HepG2 (cell line): ENCODE data around the gene GPR82.
"Not testable (repeated sequence)": the region's sequence is repeated elsewhere in the genome, so short reads cannot be mapped to it uniquely, and the experiment has no call there.

Experiments used
- ETV5 ChIP-seq: IDR thresholded peaks from 2 replicates; pipeline ENCODE4 v1.6.1; 2018; ENCODE audit warnings: missing biosample characterization, missing genetic modification reagents, inconsistent platforms, borderline replicate concordance
- IKZF1 ChIP-seq: fragments of 450-650 bp; IDR thresholded peaks from 2 replicates; pipeline ENCODE4 v1.7.1; 2016
- NFRKB ChIP-seq: fragments of 450-650 bp; IDR thresholded peaks from 2 replicates; pipeline ENCODE4 v1.6.1; 2017
- RNF2 ChIP-seq: fragments of 450-650 bp; conservative IDR thresholded peaks from 2 replicates; pipeline ENCODE4 v1.6.1; 2016; ENCODE audit warnings: low read depth
- ZNF230 ChIP-seq: sonication (generic); formaldehyde crosslinking; IDR thresholded peaks from 2 replicates; pipeline ENCODE4 v1.4.0; 2020; ENCODE audit warnings: mild to moderate bottlenecking, missing genetic modification reagents
- TF ChIP-seq, protein P1 (sequence below): sonication (generic); formaldehyde crosslinking; conservative IDR thresholded peaks from 2 replicates; pipeline ENCODE4 v1.4.0; 2020; ENCODE audit warnings: missing genetic modification reagents
- TF ChIP-seq, protein P2 (sequence below): conservative IDR thresholded peaks from 2 replicates; pipeline ENCODE4 v1.6.1; 2018; ENCODE audit warnings: missing genetic modification reagents
- TF ChIP-seq, protein P3 (sequence below): sonication (generic); formaldehyde crosslinking; IDR thresholded peaks from 2 replicates; pipeline ENCODE4 v1.5.0; 2020; ENCODE audit warnings: mild to moderate bottlenecking, missing genetic modification reagents, moderate library complexity
- TF ChIP-seq, protein P4 (sequence below): sonication (generic); formaldehyde crosslinking; IDR thresholded peaks from 2 replicates; pipeline ENCODE4 v1.4.0; 2020; ENCODE audit warnings: missing genetic modification reagents

DNA sequence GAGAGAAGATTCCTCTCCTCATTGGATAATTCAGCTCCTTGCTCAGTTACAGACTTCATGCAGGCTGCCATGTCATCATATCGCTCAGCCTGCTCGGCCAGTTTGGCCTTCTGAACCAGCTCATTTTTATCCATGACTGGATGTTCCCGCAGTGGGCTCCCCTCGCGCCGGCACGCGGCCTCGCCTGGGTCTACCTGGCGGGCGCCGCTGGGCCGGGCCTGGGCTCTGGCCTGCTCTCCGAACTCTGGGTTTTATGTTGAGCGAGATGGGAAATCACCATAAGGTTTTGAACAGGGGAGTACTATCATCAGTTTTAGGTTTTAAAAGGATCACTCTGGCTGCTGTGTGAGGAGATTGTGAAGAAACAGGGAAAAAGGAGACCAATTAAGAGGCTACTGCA lies 47.6 kb upstream of the GPR82 start:
- TF ChIP-seq RNF2; ZNF230 (CRISPR knock-in tag); IKZF1; ETV5 (CRISPR knock-in tag); NFRKB: not testable (repeated sequence)
- TF ChIP-seq, protein P1, sequence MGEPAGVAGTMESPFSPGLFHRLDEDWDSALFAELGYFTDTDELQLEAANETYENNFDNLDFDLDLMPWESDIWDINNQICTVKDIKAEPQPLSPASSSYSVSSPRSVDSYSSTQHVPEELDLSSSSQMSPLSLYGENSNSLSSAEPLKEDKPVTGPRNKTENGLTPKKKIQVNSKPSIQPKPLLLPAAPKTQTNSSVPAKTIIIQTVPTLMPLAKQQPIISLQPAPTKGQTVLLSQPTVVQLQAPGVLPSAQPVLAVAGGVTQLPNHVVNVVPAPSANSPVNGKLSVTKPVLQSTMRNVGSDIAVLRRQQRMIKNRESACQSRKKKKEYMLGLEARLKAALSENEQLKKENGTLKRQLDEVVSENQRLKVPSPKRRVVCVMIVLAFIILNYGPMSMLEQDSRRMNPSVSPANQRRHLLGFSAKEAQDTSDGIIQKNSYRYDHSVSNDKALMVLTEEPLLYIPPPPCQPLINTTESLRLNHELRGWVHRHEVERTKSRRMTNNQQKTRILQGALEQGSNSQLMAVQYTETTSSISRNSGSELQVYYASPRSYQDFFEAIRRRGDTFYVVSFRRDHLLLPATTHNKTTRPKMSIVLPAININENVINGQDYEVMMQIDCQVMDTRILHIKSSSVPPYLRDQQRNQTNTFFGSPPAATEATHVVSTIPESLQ (CRISPR knock-in tag): not testable (repeated sequence)
- TF ChIP-seq, protein P2, sequence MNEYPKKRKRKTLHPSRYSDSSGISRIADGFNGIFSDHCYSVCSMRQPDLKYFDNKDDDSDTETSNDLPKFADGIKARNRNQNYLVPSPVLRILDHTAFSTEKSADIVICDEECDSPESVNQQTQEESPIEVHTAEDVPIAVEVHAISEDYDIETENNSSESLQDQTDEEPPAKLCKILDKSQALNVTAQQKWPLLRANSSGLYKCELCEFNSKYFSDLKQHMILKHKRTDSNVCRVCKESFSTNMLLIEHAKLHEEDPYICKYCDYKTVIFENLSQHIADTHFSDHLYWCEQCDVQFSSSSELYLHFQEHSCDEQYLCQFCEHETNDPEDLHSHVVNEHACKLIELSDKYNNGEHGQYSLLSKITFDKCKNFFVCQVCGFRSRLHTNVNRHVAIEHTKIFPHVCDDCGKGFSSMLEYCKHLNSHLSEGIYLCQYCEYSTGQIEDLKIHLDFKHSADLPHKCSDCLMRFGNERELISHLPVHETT (CRISPR knock-in tag): not testable (repeated sequence)
- TF ChIP-seq, protein P3, sequence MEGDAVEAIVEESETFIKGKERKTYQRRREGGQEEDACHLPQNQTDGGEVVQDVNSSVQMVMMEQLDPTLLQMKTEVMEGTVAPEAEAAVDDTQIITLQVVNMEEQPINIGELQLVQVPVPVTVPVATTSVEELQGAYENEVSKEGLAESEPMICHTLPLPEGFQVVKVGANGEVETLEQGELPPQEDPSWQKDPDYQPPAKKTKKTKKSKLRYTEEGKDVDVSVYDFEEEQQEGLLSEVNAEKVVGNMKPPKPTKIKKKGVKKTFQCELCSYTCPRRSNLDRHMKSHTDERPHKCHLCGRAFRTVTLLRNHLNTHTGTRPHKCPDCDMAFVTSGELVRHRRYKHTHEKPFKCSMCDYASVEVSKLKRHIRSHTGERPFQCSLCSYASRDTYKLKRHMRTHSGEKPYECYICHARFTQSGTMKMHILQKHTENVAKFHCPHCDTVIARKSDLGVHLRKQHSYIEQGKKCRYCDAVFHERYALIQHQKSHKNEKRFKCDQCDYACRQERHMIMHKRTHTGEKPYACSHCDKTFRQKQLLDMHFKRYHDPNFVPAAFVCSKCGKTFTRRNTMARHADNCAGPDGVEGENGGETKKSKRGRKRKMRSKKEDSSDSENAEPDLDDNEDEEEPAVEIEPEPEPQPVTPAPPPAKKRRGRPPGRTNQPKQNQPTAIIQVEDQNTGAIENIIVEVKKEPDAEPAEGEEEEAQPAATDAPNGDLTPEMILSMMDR (CRISPR knock-in tag): not testable (repeated sequence)
- TF ChIP-seq, protein P4, sequence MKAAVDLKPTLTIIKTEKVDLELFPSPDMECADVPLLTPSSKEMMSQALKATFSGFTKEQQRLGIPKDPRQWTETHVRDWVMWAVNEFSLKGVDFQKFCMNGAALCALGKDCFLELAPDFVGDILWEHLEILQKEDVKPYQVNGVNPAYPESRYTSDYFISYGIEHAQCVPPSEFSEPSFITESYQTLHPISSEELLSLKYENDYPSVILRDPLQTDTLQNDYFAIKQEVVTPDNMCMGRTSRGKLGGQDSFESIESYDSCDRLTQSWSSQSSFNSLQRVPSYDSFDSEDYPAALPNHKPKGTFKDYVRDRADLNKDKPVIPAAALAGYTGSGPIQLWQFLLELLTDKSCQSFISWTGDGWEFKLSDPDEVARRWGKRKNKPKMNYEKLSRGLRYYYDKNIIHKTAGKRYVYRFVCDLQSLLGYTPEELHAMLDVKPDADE: not testable (repeated sequence)
